HCT116 (cell line): ENCODE results near the gene ZNHIT3. TPM values are rescaled to one million over a fixed set of nuclear protein-coding genes. Genes with fewer than 3 reads are reported as not detected.

ENCODE experiments used
- ATAC-seq: fragments of 200-7000 bp; cut with Tn5 transposase; 2 replicates; pipeline ENCODE4 v1.9.1; 2020; ENCODE audit warnings: mild to moderate bottlenecking, moderate library complexity
- BruUV-seq: library from RNA; stranded (reverse); fragments of 400-500 nt; replicated peaks from 2 replicates; lab custom pipeline; 2021; lab: Mats Ljungman, UMichigan
- CTCF ChIA-PET: fragments of 300-600 bp; sonication (Branson Sonifier 250); formaldehyde crosslinking; loops from one replicate; lab custom pipeline; 2021; ENCODE audit warnings: antibody characterized with exemption; lab: Charles Lee
- POLR2A ChIA-PET: fragments of 300-600, 350-600 bp; sonication (Branson Sonifier 250); formaldehyde crosslinking; loops from one replicate; lab custom pipeline; 2021; ENCODE audit warnings: antibody characterized with exemption; lab: Charles Lee
- RAD21 ChIA-PET, 2 experiments: fragments of 300-600 bp; sonication (Branson Sonifier 250); formaldehyde crosslinking; loops; one replicate each; lab custom pipeline; 2023; ENCODE audit warnings: low total read pairs in 2 of 2; ENCODE audit not compliant: uncharacterized antibody in 2 of 2, unreplicated experiment in 2 of 2, low non-redundant PET in 1 of 2; lab: Charles Lee
- DNase-seq: peaks from one replicate; pipeline ENCODE4 v3.0.0-alpha.2; 2010; ENCODE audit warnings: low read depth, low spot score
- H2AFZ ChIP-seq: fragments of 200-600 bp; shearing (Covaris generic), sonication (generic); 2 replicates; pipeline ENCODE4 v1.6.1; 2017; ENCODE audit warnings: low read depth, mixed run types, mixed read lengths, antibody characterized with exemption, low read length; ENCODE audit not compliant: poor library complexity, severe bottlenecking
- H3K27ac ChIP-seq: 2 replicates; pipeline ENCODE4 v1.5.1; 2012; ENCODE audit warnings: low read depth, low read length
- H3K27me3 ChIP-seq: fragments of 200-600 bp; sonication (generic); 2 replicates; pipeline ENCODE4 v1.6.1; 2016; ENCODE audit warnings: mixed run types, low read length, mixed read lengths; ENCODE audit not compliant: insufficient read depth
- H3K36me3 ChIP-seq, 2 experiments: fragments of 200-500 bp in 1 of 2; fragments of 200-600 bp in 1 of 2; sonication (Bioruptor generic) in 1 of 2; sonication (generic) in 1 of 2; 2 replicates each; pipeline versions ENCODE4 v1.5.1 to v1.6.1; 2014 to 2016; ENCODE audit warnings: low read length in 2 of 2, inconsistent platforms in 1 of 2, mixed read lengths in 1 of 2, mixed run types in 1 of 2; ENCODE audit not compliant: insufficient read depth in 2 of 2, control insufficient read depth in 1 of 2
- H3K4me1 ChIP-seq, 2 experiments: fragments of 200-600 bp in 1 of 2; sonication (generic) in 1 of 2; 2 replicates each; pipeline versions ENCODE4 v1.5.1 to v1.6.1; 2012 to 2017; ENCODE audit warnings: low read length in 2 of 2, inconsistent platforms in 1 of 2, mild to moderate bottlenecking in 1 of 2, mixed read lengths in 1 of 2, mixed run types in 1 of 2, moderate library complexity in 1 of 2; ENCODE audit not compliant: insufficient read depth in 2 of 2, control insufficient read depth in 1 of 2
- H3K4me2 ChIP-seq: fragments of 200-600 bp; sonication (generic); 2 replicates; pipeline ENCODE4 v1.6.1; 2017; ENCODE audit warnings: mixed run types, low read length, mixed read lengths
- H3K4me3 ChIP-seq, 2 experiments: fragments of 200-600 bp in 1 of 2; sonication (generic) in 1 of 2; replicated peaks in 1 of 2; 2 replicates each; pipeline ENCODE4 v1.5.1; 2011 to 2016; ENCODE audit warnings: low read length in 2 of 2, control low read depth in 1 of 2, low read depth in 1 of 2, mild to moderate bottlenecking in 1 of 2, mixed read lengths in 1 of 2, mixed run types in 1 of 2
- H3K79me2 ChIP-seq: fragments of 200-600 bp; sonication (generic); 2 replicates; pipeline ENCODE4 v1.6.1; 2017; ENCODE audit warnings: mild to moderate bottlenecking, mixed run types, low read length, moderate library complexity, mixed read lengths; ENCODE audit not compliant: insufficient read depth
- H3K9ac ChIP-seq: fragments of 200-600 bp; sonication (generic); 2 replicates; pipeline ENCODE4 v1.6.1; 2016; ENCODE audit warnings: low read length, mixed read lengths
- H3K9me2 ChIP-seq: fragments of 200-600 bp; sonication (generic), shearing (Covaris generic); 2 replicates; pipeline ENCODE4 v1.6.1; 2017; ENCODE audit warnings: mixed run types, mild to moderate bottlenecking, moderate library complexity; ENCODE audit not compliant: insufficient read depth
- H3K9me3 ChIP-seq, 2 experiments: fragments of 200-500 bp in 1 of 2; fragments of 200-600 bp in 1 of 2; sonication (Bioruptor generic) in 1 of 2; sonication (generic) in 1 of 2; 2 replicates each; pipeline ENCODE4 v1.6.1; 2014 to 2017; ENCODE audit warnings: low read length in 2 of 2, mixed read lengths in 2 of 2, inconsistent platforms in 1 of 2, low read depth in 1 of 2, mild to moderate bottlenecking in 1 of 2, mixed run types in 1 of 2, moderate library complexity in 1 of 2; ENCODE audit not compliant: control insufficient read depth in 1 of 2, insufficient read depth in 1 of 2
- H4K20me1 ChIP-seq: fragments of 200-600 bp; sonication (generic), shearing (Covaris generic); 2 replicates; pipeline ENCODE4 v1.6.1; 2017; ENCODE audit warnings: mixed run types, mild to moderate bottlenecking, moderate library complexity; ENCODE audit not compliant: insufficient read depth
- EGR1 ChIP-seq: IDR thresholded peaks from 2 replicates; pipeline ENCODE4 v1.6.1; 2012; ENCODE audit warnings: low read depth
- EZH2 ChIP-seq: fragments of 200-600 bp; sonication (generic); IDR thresholded peaks from 2 replicates; pipeline ENCODE4 v1.6.1; 2017; ENCODE audit warnings: antibody characterized with exemption, mixed run types
- RAD21 ChIP-seq: IDR thresholded peaks from 2 replicates; pipeline ENCODE4 v1.6.1; 2012; ENCODE audit warnings: low read depth, mild to moderate bottlenecking
- intact Hi-C: fragments of 100-400 bp; cut with micrococcal nuclease; formaldehyde crosslinking; loops from 2 replicates; pipeline ENCODE4 v1.10.0; 2022
- total RNA-seq: library from RNA; stranded (reverse); gene quantifications from one replicate; pipeline ENCODE4 v1.2.1, GENCODE V29; 2021; ENCODE audit not compliant: unreplicated experiment
- TF ChIP-seq, protein P1 (sequence below), 3 experiments: fragments of 200-600 bp in 1 of 3; sonication (generic) in 1 of 3; IDR thresholded peaks in 2 of 3; conservative IDR thresholded peaks in 1 of 3; 2 replicates each; pipeline ENCODE4 v1.5.1; 2012 to 2017; ENCODE audit warnings: low read depth in 2 of 3, low read length in 2 of 3, antibody characterized with exemption in 1 of 3, borderline replicate concordance in 1 of 3, control low read depth in 1 of 3, mild to moderate bottlenecking in 1 of 3, mixed read lengths in 1 of 3, mixed run types in 1 of 3, moderate library complexity in 1 of 3; ENCODE audit not compliant: insufficient read depth in 1 of 3

ZNHIT3 gene
- total RNA-seq, 1 experiment from 2014 or later, result 33.9 TPM

DNA sequence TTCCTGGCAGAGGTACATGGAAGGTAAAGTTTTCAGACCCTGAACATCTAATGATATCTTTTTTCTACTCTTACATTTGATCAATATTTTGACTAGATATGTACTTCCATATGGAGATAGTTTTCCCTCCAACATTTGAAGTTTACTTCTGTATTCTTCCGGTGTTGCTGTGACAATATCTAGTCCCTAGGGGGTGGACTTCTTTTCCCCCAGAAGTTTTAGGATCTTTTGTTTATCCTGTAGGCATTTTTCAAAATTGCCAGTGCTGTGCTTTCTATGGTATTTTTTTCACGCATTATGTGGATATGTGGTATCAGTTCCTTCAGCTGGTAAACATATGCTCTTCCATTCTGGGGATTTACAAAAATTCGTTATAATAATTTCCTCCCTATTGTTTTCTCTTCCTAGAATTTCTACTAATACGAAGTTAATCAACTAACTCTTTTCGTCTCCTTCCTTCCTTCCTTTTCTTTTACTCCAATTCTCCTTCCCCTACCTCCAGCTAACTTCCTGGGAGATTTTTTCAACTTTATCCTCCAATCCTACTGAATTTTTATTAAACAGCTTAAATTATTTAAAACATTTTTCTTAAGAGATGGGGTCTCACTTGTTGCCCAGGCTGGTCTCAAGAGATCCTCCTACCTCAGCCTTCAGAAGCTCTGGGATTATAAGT, 26.1 kb upstream of the ZNHIT3 start:
- H3K9me2 ChIP-seq, result no peaks in the 10 kb centered on the region
- DNase-seq (no peak), ATAC-seq (no peak)
- no peak overlapping the region for H3K4me2 ChIP-seq
- RAD21 ChIA-PET, result no interaction called here
- H3K79me2 ChIP-seq, result no peaks in the 10 kb centered on the region
- H3K27ac ChIP-seq, result no peak overlapping the region
- POLR2A ChIA-PET, result no interaction called here
- H3K27me3 ChIP-seq, result peaks cover 19% of the 10 kb centered on the region; the same call in 1 of the 2 replicates
- H3K4me1 ChIP-seq, result peaks cover 0 to 4% of the 10 kb centered on the region in 2 experiments; a peak in 2 of 4 replicates
- no peaks in the 10 kb centered on the region for H4K20me1 ChIP-seq
- H3K9ac ChIP-seq, result no peak overlapping the region
- BruUV-seq, result no TSS peak
- intact Hi-C loops, result no loop called here
- no peak overlapping the region for H2AFZ ChIP-seq
- no peaks in the 10 kb centered on the region for H3K36me3 ChIP-seq
- TF ChIP-seq RAD21, result no peak
- TF ChIP-seq, protein P1, sequence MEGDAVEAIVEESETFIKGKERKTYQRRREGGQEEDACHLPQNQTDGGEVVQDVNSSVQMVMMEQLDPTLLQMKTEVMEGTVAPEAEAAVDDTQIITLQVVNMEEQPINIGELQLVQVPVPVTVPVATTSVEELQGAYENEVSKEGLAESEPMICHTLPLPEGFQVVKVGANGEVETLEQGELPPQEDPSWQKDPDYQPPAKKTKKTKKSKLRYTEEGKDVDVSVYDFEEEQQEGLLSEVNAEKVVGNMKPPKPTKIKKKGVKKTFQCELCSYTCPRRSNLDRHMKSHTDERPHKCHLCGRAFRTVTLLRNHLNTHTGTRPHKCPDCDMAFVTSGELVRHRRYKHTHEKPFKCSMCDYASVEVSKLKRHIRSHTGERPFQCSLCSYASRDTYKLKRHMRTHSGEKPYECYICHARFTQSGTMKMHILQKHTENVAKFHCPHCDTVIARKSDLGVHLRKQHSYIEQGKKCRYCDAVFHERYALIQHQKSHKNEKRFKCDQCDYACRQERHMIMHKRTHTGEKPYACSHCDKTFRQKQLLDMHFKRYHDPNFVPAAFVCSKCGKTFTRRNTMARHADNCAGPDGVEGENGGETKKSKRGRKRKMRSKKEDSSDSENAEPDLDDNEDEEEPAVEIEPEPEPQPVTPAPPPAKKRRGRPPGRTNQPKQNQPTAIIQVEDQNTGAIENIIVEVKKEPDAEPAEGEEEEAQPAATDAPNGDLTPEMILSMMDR (IDR thresholded peaks at IDR 0.05 in 2 of 3, conservative IDR thresholded peaks at IDR 0.05 in 1 of 3; ENCODE audit: borderline replicate concordance in 1 of 3, insufficient read depth in 1 of 3, low read depth in 2 of 3, low read length in 2 of 3), result peak in 2 of 3 experiments; percentile 21 to 33; a peak in 2 of 6 replicates
- TF ChIP-seq, all 23 proteins: peak for 1
- H3K9me3 ChIP-seq, result no peaks in the 10 kb centered on the region
- CTCF ChIA-PET, result no interaction called here
- no peak overlapping the region for H3K4me3 ChIP-seq

DNA sequence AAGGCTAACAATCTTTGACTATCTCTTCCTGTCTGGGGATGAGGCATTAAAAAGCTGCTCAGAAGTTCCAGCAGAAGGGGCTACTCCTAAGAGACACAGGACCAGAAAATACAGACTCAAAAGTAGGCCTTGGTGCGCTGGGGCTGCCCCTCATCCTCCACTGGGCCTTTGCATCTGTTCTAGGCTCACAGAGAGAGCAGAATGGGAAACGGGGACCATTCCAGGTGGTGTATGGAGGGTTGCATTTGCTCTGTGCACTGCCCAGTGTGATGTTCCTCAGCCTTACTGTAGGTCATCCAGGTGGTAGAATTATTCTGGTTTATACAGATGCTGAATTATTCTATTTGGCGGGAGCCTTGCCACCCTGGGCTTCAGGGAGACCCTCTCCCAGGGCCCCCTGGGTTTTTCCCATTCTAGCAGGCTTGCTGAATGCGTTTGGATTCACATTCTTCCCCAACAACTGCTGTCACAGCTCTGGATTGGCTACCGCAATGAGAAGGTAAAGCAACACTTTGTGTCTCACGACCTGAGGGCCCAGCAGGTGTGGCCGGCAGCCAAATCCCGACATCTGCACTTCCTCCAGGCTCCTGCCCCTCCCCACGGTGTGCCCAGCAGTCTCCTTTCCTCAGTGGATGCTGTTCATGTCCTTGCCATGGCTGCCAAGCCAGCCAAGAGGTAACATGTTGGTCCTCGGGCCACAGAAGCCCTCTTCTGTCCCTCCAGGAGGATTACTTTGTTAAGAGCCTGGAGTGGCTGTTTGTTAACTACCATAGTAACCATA, 25.0 kb upstream of the ZNHIT3 start:
- H3K27ac ChIP-seq, result no peak overlapping the region
- ChIA-PET POLR2A (no interaction called here), CTCF (no interaction called here), RAD21 (no interaction called here)
- H3K9me2 ChIP-seq, result no peaks in the 10 kb centered on the region
- H3K36me3 ChIP-seq, result no peaks in the 10 kb centered on the region
- no peak for DNase-seq
- H3K9ac ChIP-seq, result no peak overlapping the region
- H2AFZ ChIP-seq, result no peak overlapping the region
- BruUV-seq, result no TSS peak
- no peak overlapping the region for H3K4me2 ChIP-seq
- H3K27me3 ChIP-seq, result peaks cover 25% of the 10 kb centered on the region; the same call in 1 of the 2 replicates
- H3K4me3 ChIP-seq, result no peak overlapping the region
- no peaks in the 10 kb centered on the region for H4K20me1 ChIP-seq
- intact Hi-C loops, result no loop called here
- no peaks in the 10 kb centered on the region for H3K79me2 ChIP-seq
- no peaks in the 10 kb centered on the region for H3K9me3 ChIP-seq
- H3K4me1 ChIP-seq, result peaks cover 0 to 4% of the 10 kb centered on the region in 2 experiments; a peak in 2 of 4 replicates
- TF ChIP-seq EZH2 (no peak), EGR1 (no peak)
- TF ChIP-seq, all 23 proteins: peak for 0
- no peak for ATAC-seq
